A673 (cell line): Measurements from ENCODE around the gene RAB11FIP3. TPM values are rescaled to one million over a fixed set of nuclear protein-coding genes. Genes with fewer than 3 reads are reported as not detected.

Source experiments
- BruUV-seq: library from RNA; stranded (reverse); fragments of 400-500 nt; replicated peaks from 2 replicates; lab custom pipeline; 2021; lab: Mats Ljungman, UMichigan
- CTCF ChIA-PET: fragments of 300-600 bp; sonication (Branson Sonifier 250); formaldehyde crosslinking; loops from one replicate; lab custom pipeline; 2022; ENCODE audit warnings: antibody characterized with exemption; lab: Charles Lee
- POLR2A ChIA-PET: fragments of 300-600 bp; sonication (Branson Sonifier 250); formaldehyde crosslinking; loops from one replicate; lab custom pipeline; 2022; ENCODE audit warnings: antibody characterized with exemption; ENCODE audit not compliant: low non-redundant PET; lab: Charles Lee
- DNase-seq: peaks from one replicate; pipeline ENCODE4 v3.0.0-alpha.2; 2015; ENCODE audit warnings: low spot score
- H3K27ac ChIP-seq: fragments of 200-600 bp; sonication (generic); 2 replicates; pipeline ENCODE4 v1.5.1; 2016; ENCODE audit warnings: mixed run types, low read depth, mild to moderate bottlenecking, mixed read lengths, antibody characterized with exemption, low read length; ENCODE audit not compliant: poor library complexity, severe bottlenecking
- H3K27me3 ChIP-seq: fragments of 200-600 bp; sonication (generic); replicated peaks from 2 replicates; pipeline ENCODE4 v1.6.1; 2017; ENCODE audit warnings: mixed run types, low read depth, mild to moderate bottlenecking, mixed read lengths, antibody characterized with exemption, low read length; ENCODE audit not compliant: insufficient read depth, poor library complexity
- H3K36me3 ChIP-seq: fragments of 200-600 bp; sonication (generic); 2 replicates; pipeline ENCODE4 v1.6.1; 2016; ENCODE audit warnings: mixed run types, mild to moderate bottlenecking, mixed read lengths, antibody characterized with exemption, low read length; ENCODE audit not compliant: insufficient read depth, poor library complexity, severe bottlenecking
- H3K4me1 ChIP-seq: fragments of 200-600 bp; sonication (generic); 2 replicates; pipeline ENCODE4 v1.6.1; 2017; ENCODE audit warnings: mixed run types, mild to moderate bottlenecking, mixed read lengths, antibody characterized with exemption, low read length; ENCODE audit not compliant: insufficient read depth, poor library complexity, severe bottlenecking
- H3K4me3 ChIP-seq: fragments of 200-600 bp; sonication (generic); 2 replicates; pipeline ENCODE4 v1.5.1; 2016; ENCODE audit warnings: low read depth, mixed run types, mild to moderate bottlenecking, mixed read lengths, low read length; ENCODE audit not compliant: poor library complexity, severe bottlenecking
- H3K9me3 ChIP-seq: fragments of 200-600 bp; sonication (generic); 2 replicates; pipeline ENCODE4 v1.6.1; 2016; ENCODE audit warnings: mixed run types, low read depth, mild to moderate bottlenecking, mixed read lengths, antibody characterized with exemption, low read length; ENCODE audit not compliant: poor library complexity, severe bottlenecking
- CTCF ChIP-seq: fragments of 300-800, 200-600 bp; sonication (generic); conservative IDR thresholded peaks from 2 replicates; pipeline ENCODE4 v1.5.1; 2017; ENCODE audit warnings: low read depth, mild to moderate bottlenecking, antibody characterized with exemption, low read length, moderate library complexity, mixed read lengths
- EZH2 ChIP-seq: fragments of 200-600 bp; sonication (generic); IDR thresholded peaks from 2 replicates; pipeline ENCODE4 v1.6.1; 2017; ENCODE audit warnings: borderline replicate concordance, low read depth, mild to moderate bottlenecking, mixed read lengths, antibody characterized with exemption, low read length; ENCODE audit not compliant: poor library complexity, severe bottlenecking
- intact Hi-C: fragments of 100-400 bp; cut with micrococcal nuclease; formaldehyde crosslinking; loops from one replicate; pipeline ENCODE4 v1.10.0; 2022; ENCODE audit not compliant: unreplicated experiment
- total RNA-seq: library from RNA; stranded (reverse); gene quantifications from 2 replicates; pipeline ENCODE4 v1.2.3, GENCODE V29; 2021

RAB11FIP3 gene
- total RNA-seq, 1 experiment from 2014 or later, result 44.8 TPM

GRCh38 chr16:405548-406506 lies 19.6 kb upstream of the RAB11FIP3 start:
- no peak for DNase-seq
- Histone ChIP-seq H3K27me3 (no peaks in the 10 kb centered on the region), H3K36me3 (no peaks in the 10 kb centered on the region), H3K4me3 (no peak overlapping the region), H3K4me1 (peaks cover under 1% of the 10 kb centered on the region), H3K9me3 (no peaks in the 10 kb centered on the region), H3K27ac (no peak overlapping the region)
- ChIA-PET CTCF (no interaction called here), POLR2A (no interaction called here)
- intact Hi-C loops, result no loop called here
- TF ChIP-seq CTCF, result no peak
- TF ChIP-seq EZH2, result no peak
- no TSS peak for BruUV-seq

GRCh38 chr16:407253-407652 lies 18.2 kb upstream of the RAB11FIP3 start:
- no peak for TF ChIP-seq CTCF
- no peak for TF ChIP-seq EZH2
- DNase-seq, result no peak
- CTCF ChIA-PET, result no interaction called here
- POLR2A ChIA-PET, result no interaction called here
- Histone ChIP-seq H3K27me3 (no peaks in the 10 kb centered on the region), H3K9me3 (no peaks in the 10 kb centered on the region), H3K27ac (no peak overlapping the region), H3K4me3 (no peak overlapping the region), H3K36me3 (no peaks in the 10 kb centered on the region), H3K4me1 (no peaks in the 10 kb centered on the region)
- intact Hi-C loops, result no loop called here
- BruUV-seq, result no TSS peak

- no TSS peak for BruUV-seq
- Histone ChIP-seq H3K36me3 (no peaks in the 10 kb centered on the region), H3K27ac (no peak overlapping the region), H3K9me3 (no peaks in the 10 kb centered on the region), H3K4me1 (no peaks in the 10 kb centered on the region), H3K27me3 (no peaks in the 10 kb centered on the region), H3K4me3 (no peak overlapping the region)
- POLR2A ChIA-PET, result no interaction called here
- TF ChIP-seq CTCF, result no peak
- TF ChIP-seq EZH2, result no peak
- intact Hi-C loops, result no loop called here
- CTCF ChIA-PET, result no interaction called here
- no peak for DNase-seq
Measured at GRCh38 chr16:410516-411178, 14.8 kb upstream of the RAB11FIP3 start.
